COLO668 (cell line): ENCODE data around the gene CACNA2D3.

ENCODE experiments used
- DNase-seq: peaks from one replicate; lab custom pipeline; 2025; ENCODE audit not compliant: unreplicated experiment; lab: John Stamatoyannopoulos, UW

Gene CACNA2D3

GRCh38 chr3:54324103-54324502 lies 201.8 kb downstream of the CACNA2D3 start:
- no peak for DNase-seq

- no peak for DNase-seq
These were observed 204.6 kb downstream of the CACNA2D3 start for GRCh38 chr3:54326951-54327350.

GRCh38 chr3:54331341-54331740 lies 209.0 kb downstream of the CACNA2D3 start:
- no peak for DNase-seq

- DNase-seq = no peak
These were observed 215.5 kb downstream of the CACNA2D3 start for GRCh38 chr3:54337846-54338245.

GRCh38 chr3:54339608-54340007 lies 217.3 kb downstream of the CACNA2D3 start:
- DNase-seq = no peak

- DNase-seq = no peak
These were observed 219.5 kb downstream of the CACNA2D3 start for GRCh38 chr3:54341811-54342210.

GRCh38 chr3:54342676-54343075 lies 220.3 kb downstream of the CACNA2D3 start:
- peak; percentile 57 for DNase-seq

- no peak for DNase-seq
These were observed 221.1 kb downstream of the CACNA2D3 start for GRCh38 chr3:54343495-54343894.

- DNase-seq = no peak
These were observed 222.4 kb downstream of the CACNA2D3 start for GRCh38 chr3:54344601-54345231.

- DNase-seq = no peak
These were observed 223.6 kb downstream of the CACNA2D3 start for GRCh38 chr3:54345847-54346375.

- DNase-seq = no peak
These were observed 224.7 kb downstream of the CACNA2D3 start for GRCh38 chr3:54347060-54347459.

- DNase-seq = no peak
These were observed 225.6 kb downstream of the CACNA2D3 start for GRCh38 chr3:54347933-54348332.

- no peak for DNase-seq
These were observed 226.9 kb downstream of the CACNA2D3 start for GRCh38 chr3:54349231-54349652.

GRCh38 chr3:54349691-54350090 lies 227.3 kb downstream of the CACNA2D3 start:
- DNase-seq = no peak

GRCh38 chr3:54353546-54353945 lies 231.2 kb downstream of the CACNA2D3 start:
- no peak for DNase-seq

GRCh38 chr3:54353946-54354345 lies 231.6 kb downstream of the CACNA2D3 start:
- no peak for DNase-seq

GRCh38 chr3:54355800-54356199 lies 233.4 kb downstream of the CACNA2D3 start:
- DNase-seq = no peak

- DNase-seq = no peak
These were observed 234.1 kb downstream of the CACNA2D3 start for GRCh38 chr3:54356261-54357045.

- DNase-seq = no peak
These were observed 234.9 kb downstream of the CACNA2D3 start for GRCh38 chr3:54357301-54357700.

GRCh38 chr3:54358316-54358715 lies 236.0 kb downstream of the CACNA2D3 start:
- no peak for DNase-seq

- no peak for DNase-seq
These were observed 236.8 kb downstream of the CACNA2D3 start for GRCh38 chr3:54358969-54359694.

GRCh38 chr3:54360320-54360719 lies 238.0 kb downstream of the CACNA2D3 start:
- no peak for DNase-seq
